Tibial nerve (tissue), 3 donors: Measurements from ENCODE around the gene KCNK10.

Source experiments
- POLR2A ChIP-seq, 2 donors: fragments of 450-650 bp; IDR thresholded peaks; one replicate each; pipeline ENCODE4 v1.6.1; 2017; ENCODE audit warnings: antibody characterized with exemption in 2 of 2, mild to moderate bottlenecking in 2 of 2, moderate library complexity in 2 of 2
- TF ChIP-seq, protein P1 (sequence below), 5 experiments: fragments of 200-600 bp in 3 of 5; fragments of 450-650 bp in 2 of 5; sonication (generic) in 3 of 5; IDR thresholded peaks; one replicate each; pipeline ENCODE4 v1.5.1; 2016 to 2019; ENCODE audit warnings: antibody characterized with exemption in 5 of 5, mild to moderate bottlenecking in 3 of 5, moderate library complexity in 2 of 5

- TF ChIP-seq, protein P1, sequence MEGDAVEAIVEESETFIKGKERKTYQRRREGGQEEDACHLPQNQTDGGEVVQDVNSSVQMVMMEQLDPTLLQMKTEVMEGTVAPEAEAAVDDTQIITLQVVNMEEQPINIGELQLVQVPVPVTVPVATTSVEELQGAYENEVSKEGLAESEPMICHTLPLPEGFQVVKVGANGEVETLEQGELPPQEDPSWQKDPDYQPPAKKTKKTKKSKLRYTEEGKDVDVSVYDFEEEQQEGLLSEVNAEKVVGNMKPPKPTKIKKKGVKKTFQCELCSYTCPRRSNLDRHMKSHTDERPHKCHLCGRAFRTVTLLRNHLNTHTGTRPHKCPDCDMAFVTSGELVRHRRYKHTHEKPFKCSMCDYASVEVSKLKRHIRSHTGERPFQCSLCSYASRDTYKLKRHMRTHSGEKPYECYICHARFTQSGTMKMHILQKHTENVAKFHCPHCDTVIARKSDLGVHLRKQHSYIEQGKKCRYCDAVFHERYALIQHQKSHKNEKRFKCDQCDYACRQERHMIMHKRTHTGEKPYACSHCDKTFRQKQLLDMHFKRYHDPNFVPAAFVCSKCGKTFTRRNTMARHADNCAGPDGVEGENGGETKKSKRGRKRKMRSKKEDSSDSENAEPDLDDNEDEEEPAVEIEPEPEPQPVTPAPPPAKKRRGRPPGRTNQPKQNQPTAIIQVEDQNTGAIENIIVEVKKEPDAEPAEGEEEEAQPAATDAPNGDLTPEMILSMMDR (IDR thresholded peaks at IDR 0.05), result no peak
- no peak for TF ChIP-seq POLR2A (IDR thresholded peaks at IDR 0.05)
These were observed 2.8 kb upstream of the KCNK10 start for GRCh38 chr14:88325883-88326282.
